GM23248 (cell line): ENCODE measurements around the gene KIAA1671. TPM values are rescaled to one million over a fixed set of nuclear protein-coding genes. Genes with fewer than 3 reads are reported as not detected.

Experiments used
- DNase-seq: peaks from one replicate; pipeline ENCODE4 v3.0.0-alpha.2; 2015
- H2AFZ ChIP-seq: fragments of 200-600 bp; sonication (generic); 2 replicates; pipeline ENCODE4 v1.6.1; 2016; ENCODE audit warnings: antibody characterized with exemption
- H3F3A ChIP-seq: fragments of 200-600 bp; sonication (generic); 2 replicates; pipeline ENCODE4 v1.6.1; 2016; ENCODE audit warnings: mild to moderate bottlenecking, antibody characterized with exemption, mixed run types; ENCODE audit not compliant: insufficient read depth
- H3K27ac ChIP-seq: fragments of 200-600 bp; sonication (generic); 2 replicates; pipeline ENCODE4 v1.5.1; 2016; ENCODE audit warnings: mild to moderate bottlenecking
- H3K27me3 ChIP-seq: fragments of 200-600 bp; sonication (generic); replicated peaks from 2 replicates; pipeline ENCODE4 v1.6.1; 2016; ENCODE audit warnings: mild to moderate bottlenecking; ENCODE audit not compliant: insufficient read depth
- H3K36me3 ChIP-seq: fragments of 200-600 bp; sonication (generic); 2 replicates; pipeline ENCODE4 v1.6.1; 2016; ENCODE audit warnings: low read depth, mild to moderate bottlenecking
- H3K4me1 ChIP-seq: fragments of 200-600 bp; sonication (generic); 2 replicates; pipeline ENCODE4 v1.6.1; 2016; ENCODE audit warnings: mild to moderate bottlenecking; ENCODE audit not compliant: insufficient read depth
- H3K4me2 ChIP-seq: fragments of 200-600 bp; sonication (generic); one replicate; pipeline ENCODE4 v1.6.1; 2016; ENCODE audit warnings: mild to moderate bottlenecking; ENCODE audit not compliant: unreplicated experiment
- H3K4me3 ChIP-seq: fragments of 200-600 bp; sonication (generic); 2 replicates; pipeline ENCODE4 v1.5.1; 2016; ENCODE audit warnings: mild to moderate bottlenecking
- H3K79me2 ChIP-seq: fragments of 200-600 bp; sonication (generic); 2 replicates; pipeline ENCODE4 v1.6.1; 2016; ENCODE audit warnings: mild to moderate bottlenecking; ENCODE audit not compliant: insufficient read depth
- H3K9ac ChIP-seq: fragments of 200-600 bp; sonication (generic); 2 replicates; pipeline ENCODE4 v1.6.1; 2016; ENCODE audit warnings: mild to moderate bottlenecking
- H3K9me2 ChIP-seq: fragments of 200-600 bp; sonication (generic); 2 replicates; pipeline ENCODE4 v1.6.1; 2016; ENCODE audit warnings: mixed run types, mild to moderate bottlenecking, moderate library complexity; ENCODE audit not compliant: insufficient read depth
- H3K9me3 ChIP-seq: fragments of 200-600 bp; sonication (generic); one replicate; pipeline ENCODE4 v1.6.1; 2017; ENCODE audit warnings: low read depth
- H4K20me1 ChIP-seq: fragments of 200-600 bp; sonication (generic); 2 replicates; pipeline ENCODE4 v1.6.0; 2016; ENCODE audit not compliant: insufficient read depth
- EZH2 ChIP-seq: fragments of 200-600 bp; sonication (generic); IDR thresholded peaks from 2 replicates; pipeline ENCODE4 v1.6.1; 2018; ENCODE audit warnings: antibody characterized with exemption, mild to moderate bottlenecking; ENCODE audit not compliant: insufficient read depth, poor library complexity, severe bottlenecking
- EZH2phosphoT487 ChIP-seq: fragments of 200-600 bp; sonication (generic); IDR thresholded peaks from 2 replicates; pipeline ENCODE4 v1.6.1; 2018; ENCODE audit warnings: antibody characterized with exemption, moderate library complexity, mild to moderate bottlenecking, low read depth; ENCODE audit not compliant: insufficient read depth
- WGBS, 2 experiments: methylation state at CpG; one replicate each; pipeline ENCODE4 v1.1.6; 2015 to 2017; ENCODE audit warnings: low lambda C conversion rate in 2 of 2, low coverage in 1 of 2; ENCODE audit errors: missing lambda C conversion rate in 2 of 2; 5-methylcytosine and 5-hydroxymethylcytosine counted together
- in situ Hi-C: fragments of 300-500 bp; cut with MboI; formaldehyde crosslinking; loops from 2 replicates; pipeline ENCODE4 v1.15.0; 2020
- polyA plus RNA-seq: library from polyadenylated mRNA; unstranded; fragments of >200 nt; fragmentation: Nextera tagmentation; extraction: Ambion mirVana; gene quantifications from 2 replicates; pipeline ENCODE4 v1.2.1, GENCODE V29; 2016
- total RNA-seq: library from RNA; depleted of rRNA; stranded (reverse); fragments of >200 nt; shearing (Covaris generic); gene quantifications from 2 replicates; pipeline ENCODE4 v1.2.3, GENCODE V29; 2014

KIAA1671 gene
- total and polyA plus RNA-seq, 2 experiments from 2014 or later = 0.25 to 0.76 TPM

DNA sequence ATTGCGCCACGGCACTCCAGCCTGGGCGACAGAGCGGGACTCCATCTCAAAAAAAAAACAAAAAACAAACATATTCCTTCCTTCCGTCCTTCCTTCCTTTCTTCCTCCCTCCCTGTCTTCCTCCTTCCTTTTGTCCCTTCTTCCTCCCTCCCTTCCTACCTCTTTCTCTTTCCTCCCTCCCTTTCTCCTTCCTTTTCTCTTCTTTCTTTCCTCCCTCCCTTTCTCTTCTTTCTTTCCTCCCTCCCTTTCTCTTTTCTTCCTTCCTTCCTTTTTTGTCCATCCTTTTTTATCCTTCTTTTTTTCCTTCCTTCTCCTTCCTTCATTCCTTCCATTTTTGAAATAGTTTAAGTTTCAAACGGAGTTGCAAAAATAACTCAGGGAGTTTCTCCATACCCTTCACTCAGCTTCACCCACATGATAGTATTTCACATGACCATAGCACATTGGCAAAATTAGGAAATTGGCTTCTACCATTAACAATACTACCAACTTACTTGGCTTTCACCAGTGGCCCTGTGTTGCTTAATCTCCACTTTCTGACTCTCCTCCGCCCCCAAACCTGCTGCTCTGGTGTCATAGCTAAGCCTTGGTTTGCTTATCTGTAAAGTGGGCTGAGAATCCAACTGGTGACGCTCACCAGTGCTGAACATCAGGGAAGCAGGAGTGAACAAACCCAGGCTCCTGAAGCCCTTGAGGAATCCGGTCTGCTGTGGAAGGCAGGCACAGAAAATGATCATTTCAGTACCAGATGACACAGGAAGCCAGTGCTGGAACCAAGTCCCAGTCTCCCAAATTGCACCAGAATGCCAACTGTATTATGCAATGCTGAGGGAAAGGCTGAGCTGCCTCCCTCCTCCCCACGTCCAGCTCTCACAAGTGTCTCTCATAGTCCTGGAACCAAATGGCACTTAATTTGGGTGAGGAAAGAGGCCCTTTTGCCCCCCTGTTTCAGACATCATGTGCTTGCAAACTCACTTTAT is 229.9 kb downstream of the KIAA1671 start:
- no peaks in the 10 kb centered on the region for H4K20me1 ChIP-seq
- H3K9me2 ChIP-seq = no peaks in the 10 kb centered on the region
- in situ Hi-C loops = no loop called here
- no peaks in the 10 kb centered on the region for H3K4me1 ChIP-seq
- no peak overlapping the region for H3K27ac ChIP-seq
- no peaks in the 10 kb centered on the region for H3K79me2 ChIP-seq
- no peak overlapping the region for H3K9ac ChIP-seq
- H2AFZ ChIP-seq = no peak overlapping the region
- no peak overlapping the region for H3K4me2 ChIP-seq
- no peaks in the 10 kb centered on the region for H3F3A ChIP-seq
- H3K27me3 ChIP-seq = 0 out of 2 replicates have a peak, but pooled peaks cover 3% of the 10 kb centered on the region
- DNase-seq = peak; percentile 3
- H3K4me3 ChIP-seq = no peak overlapping the region
- WGBS, 2 experiments = 36 to 45% methylated on average over 8 to 10 of the region's 10 CpGs
- H3K9me3 ChIP-seq = no peaks in the 10 kb centered on the region
- TF ChIP-seq EZH2phosphoT487 = no peak
- no peak for TF ChIP-seq EZH2
- no peaks in the 10 kb centered on the region for H3K36me3 ChIP-seq

DNA sequence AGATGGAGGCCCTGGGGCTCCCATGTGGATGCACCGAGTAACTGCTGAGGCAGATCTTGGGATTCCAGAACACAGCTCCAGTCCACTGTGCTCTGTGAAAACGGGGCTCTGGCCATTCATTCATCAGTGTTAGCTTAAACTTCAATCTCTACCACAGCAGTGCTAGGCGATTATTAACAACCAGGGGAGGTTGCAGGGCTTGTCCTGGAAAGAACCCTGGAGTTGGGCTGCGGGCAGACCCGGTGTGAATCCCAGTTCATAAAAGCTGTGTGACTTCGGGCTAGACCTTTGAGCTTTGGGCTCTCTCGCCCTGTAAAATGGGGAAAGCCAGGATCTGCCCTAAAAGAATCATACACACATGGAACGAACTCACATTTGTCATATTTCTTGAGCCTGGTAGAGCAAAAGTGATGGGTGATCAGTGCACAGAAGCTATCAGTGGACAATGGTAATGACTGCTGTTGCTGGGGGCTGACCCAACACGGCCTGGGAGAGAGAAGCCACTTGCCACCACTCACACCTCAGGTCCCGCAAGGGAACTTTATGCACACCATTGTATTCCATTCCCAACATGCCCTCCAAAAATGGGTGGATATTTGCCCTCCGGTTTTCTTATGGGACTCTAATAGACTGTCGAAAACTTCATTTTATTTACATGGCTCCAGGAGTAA is 231.6 kb downstream of the KIAA1671 start:
- Histone ChIP-seq H2AFZ (no peak overlapping the region), H3K4me3 (no peak overlapping the region), H3K9me3 (no peaks in the 10 kb centered on the region), H3F3A (no peaks in the 10 kb centered on the region), H3K4me1 (no peaks in the 10 kb centered on the region), H3K4me2 (no peak overlapping the region), H3K36me3 (no peaks in the 10 kb centered on the region), H3K9ac (no peak overlapping the region), H3K9me2 (no peaks in the 10 kb centered on the region), H3K27ac (no peak overlapping the region), H4K20me1 (no peaks in the 10 kb centered on the region), H3K79me2 (no peaks in the 10 kb centered on the region), H3K27me3 (0 out of 2 replicates have a peak, but pooled peaks cover 3% of the 10 kb centered on the region)
- 52 to 56% methylated on average over 12 of the region's 12 CpGs for WGBS, 2 experiments
- TF ChIP-seq EZH2phosphoT487 = no peak
- TF ChIP-seq EZH2 = no peak
- in situ Hi-C loops = no loop called here
- no peak for DNase-seq

DNA sequence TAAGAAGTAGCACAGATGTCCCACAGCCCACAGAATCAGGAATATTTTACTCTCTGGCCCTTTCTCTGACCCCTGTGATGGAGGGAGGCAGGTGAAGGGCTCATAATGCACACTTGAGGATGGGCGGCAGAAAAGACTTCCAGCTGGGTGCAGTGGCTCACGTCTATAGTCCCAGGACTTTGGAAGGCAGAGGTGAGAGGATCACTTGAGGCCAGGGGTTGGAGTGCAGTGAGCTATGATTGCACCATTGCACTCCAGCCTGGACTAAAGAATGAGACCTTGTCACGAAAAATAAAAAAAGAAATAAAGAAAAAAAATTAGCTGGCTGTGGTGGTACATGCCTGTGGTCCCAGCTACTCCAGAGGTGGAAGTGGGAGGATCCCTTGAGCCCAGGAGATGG is 233.6 kb downstream of the KIAA1671 start:
- 44 to 48% methylated on average over 3 of the region's 3 CpGs for WGBS, 2 experiments
- DNase-seq = no peak
- H3K27me3 ChIP-seq = 0 out of 2 replicates have a peak, but pooled peaks cover 3% of the 10 kb centered on the region

DNA sequence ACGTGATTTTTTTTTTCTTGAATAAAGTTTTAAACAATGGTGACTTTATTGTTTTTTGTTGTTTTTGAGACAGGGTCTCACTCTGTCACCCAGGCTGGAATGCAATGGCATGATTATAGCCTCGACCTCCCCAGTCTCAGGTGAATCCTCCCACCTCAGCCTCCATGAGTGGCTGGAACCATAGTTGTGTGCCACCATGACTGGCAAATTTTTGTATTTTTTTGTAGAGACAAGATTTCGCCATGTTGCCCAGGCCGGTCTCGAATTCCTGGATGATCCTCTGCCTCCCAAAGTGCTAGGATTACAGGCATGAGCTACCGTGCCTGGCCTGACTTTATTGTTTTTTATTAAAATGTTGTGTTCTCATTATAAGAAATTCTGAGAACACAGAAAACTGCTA is 235.0 kb downstream of the KIAA1671 start:
- Histone ChIP-seq H3K4me3 (no peak overlapping the region), H3K9me2 (no peaks in the 10 kb centered on the region), H3F3A (no peaks in the 10 kb centered on the region), H3K4me2 (no peak overlapping the region), H4K20me1 (no peaks in the 10 kb centered on the region), H3K27ac (no peak overlapping the region), H3K4me1 (no peaks in the 10 kb centered on the region), H3K9ac (no peak overlapping the region), H3K27me3 (0 out of 2 replicates have a peak, but pooled peaks cover 2% of the 10 kb centered on the region), H3K36me3 (no peaks in the 10 kb centered on the region), H3K9me3 (no peaks in the 10 kb centered on the region), H2AFZ (no peak overlapping the region), H3K79me2 (no peaks in the 10 kb centered on the region)
- in situ Hi-C loops = no loop called here
- 54 to 56% methylated on average over 6 of the region's 6 CpGs for WGBS, 2 experiments
- DNase-seq = no peak
- no peak for TF ChIP-seq EZH2
- TF ChIP-seq EZH2phosphoT487 = no peak

More for the DNA sequence above, 233.6 kb downstream of the KIAA1671 start:
- H3K4me1 ChIP-seq = no peaks in the 10 kb centered on the region
- in situ Hi-C loops = no loop called here
- no peak overlapping the region for H3K9ac ChIP-seq
- no peaks in the 10 kb centered on the region for H3F3A ChIP-seq
- H2AFZ ChIP-seq = no peak overlapping the region
- no peaks in the 10 kb centered on the region for H3K79me2 ChIP-seq
- no peaks in the 10 kb centered on the region for H3K9me3 ChIP-seq
- TF ChIP-seq EZH2 (no peak), EZH2phosphoT487 (no peak)
- no peak overlapping the region for H3K27ac ChIP-seq
- H3K4me3 ChIP-seq = no peak overlapping the region
- H3K9me2 ChIP-seq = no peaks in the 10 kb centered on the region
- no peaks in the 10 kb centered on the region for H4K20me1 ChIP-seq
- no peak overlapping the region for H3K4me2 ChIP-seq
- H3K36me3 ChIP-seq = no peaks in the 10 kb centered on the region
